Measurements from ENCODE around the gene BTRC.
A peak's percentile ranks its signal among the peaks of the same experiment; 100 is the strongest.

BTRC gene

DNA sequence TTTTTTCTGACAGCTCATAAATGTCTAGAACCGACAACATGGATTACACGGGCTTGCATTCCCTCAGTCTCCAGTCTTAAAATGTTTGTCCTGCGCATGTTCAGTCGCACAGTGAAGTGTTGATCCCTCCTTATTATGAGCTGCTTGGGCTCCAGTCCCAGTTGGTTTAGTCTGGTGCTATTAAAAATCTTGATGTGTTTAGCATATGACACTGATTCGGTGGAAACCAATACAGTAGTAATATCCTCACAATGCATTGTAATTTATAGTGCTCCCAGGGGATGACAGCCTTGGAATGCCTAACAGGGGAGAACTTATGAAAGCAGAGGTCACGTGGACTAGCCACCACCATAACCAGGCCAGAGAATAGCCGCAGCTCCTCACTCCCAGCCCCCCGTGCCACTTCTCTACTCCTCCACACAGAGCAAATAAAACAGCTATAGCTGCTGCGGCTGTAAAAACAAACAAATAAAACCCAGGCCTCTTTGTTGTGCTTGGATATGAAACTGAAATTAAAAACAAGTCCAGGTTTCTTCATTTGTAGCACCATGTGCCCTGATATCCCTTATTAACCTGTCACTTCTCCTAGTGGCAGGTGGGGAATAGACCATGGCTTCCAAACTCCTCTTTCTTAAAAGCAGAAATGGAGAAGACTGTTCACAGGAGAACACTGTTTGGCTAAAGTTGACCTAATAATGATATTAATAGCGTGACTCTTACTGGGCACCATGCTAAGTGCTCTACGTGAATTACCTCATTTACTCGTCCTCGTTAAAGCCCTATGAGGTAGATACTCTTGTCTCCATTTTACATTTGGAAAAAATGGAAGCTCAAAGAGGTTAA lies 241.8 kb downstream of the BTRC start:
- no peak for DNase-seq

DNA sequence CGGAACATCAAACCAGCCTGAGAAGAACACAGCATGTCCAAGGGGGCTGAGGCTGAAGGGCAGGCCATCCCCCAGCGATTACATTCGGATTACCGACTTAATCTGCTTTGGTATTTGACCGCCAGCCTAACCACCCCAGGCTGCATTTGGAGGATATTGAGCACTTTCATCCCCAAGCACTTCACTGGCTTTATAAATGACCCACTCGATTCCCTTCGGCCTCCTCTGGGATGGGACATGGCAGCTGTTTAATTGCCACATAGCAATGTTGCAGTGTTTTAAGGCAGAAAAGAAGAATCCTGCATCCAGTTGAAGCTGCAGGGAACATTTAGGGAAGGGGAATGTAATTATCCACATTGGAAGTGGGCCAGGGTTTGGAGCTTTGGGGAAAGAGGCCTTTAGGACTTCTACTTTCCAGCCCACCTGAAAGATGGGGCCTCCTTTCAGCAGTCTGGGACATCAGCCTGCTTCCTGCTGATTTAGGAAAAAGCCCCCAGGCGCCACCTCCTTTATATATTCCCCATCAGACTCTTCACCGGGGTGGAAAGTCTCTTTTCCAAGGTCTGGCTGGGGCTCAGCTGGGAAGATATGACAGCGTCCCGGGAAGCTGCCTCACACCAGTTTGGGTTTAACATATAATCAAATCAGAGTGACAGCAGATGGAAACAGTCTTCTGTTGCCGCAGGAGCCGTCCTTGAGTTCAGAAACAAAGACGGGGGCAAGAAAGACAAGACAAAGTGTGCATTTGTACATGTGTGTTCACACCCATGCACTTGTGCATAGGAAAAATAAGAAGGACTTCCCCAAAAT lies 243.3 kb downstream of the BTRC start:
- DNase-seq, result no peak

DNA sequence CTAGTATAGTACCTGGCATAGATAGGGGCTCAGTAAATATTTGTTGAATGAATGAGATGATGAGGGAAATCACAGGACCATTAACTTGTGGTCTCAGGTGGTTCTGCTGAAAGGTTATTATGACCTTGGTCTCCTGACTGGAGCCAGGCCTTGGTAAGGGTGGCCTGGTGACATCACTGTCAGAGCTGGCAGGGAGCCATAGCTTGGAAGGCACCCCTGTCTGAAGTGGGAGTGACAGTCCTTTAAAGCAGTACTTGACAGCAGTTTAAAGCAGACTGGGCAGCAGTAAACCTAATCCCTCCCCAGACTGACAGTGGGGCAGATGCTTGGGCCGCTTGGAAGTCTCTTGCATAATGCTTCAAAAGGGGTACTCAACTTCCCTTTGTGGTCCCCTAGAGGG lies 247.6 kb downstream of the BTRC start:
- no peak for DNase-seq

DNA sequence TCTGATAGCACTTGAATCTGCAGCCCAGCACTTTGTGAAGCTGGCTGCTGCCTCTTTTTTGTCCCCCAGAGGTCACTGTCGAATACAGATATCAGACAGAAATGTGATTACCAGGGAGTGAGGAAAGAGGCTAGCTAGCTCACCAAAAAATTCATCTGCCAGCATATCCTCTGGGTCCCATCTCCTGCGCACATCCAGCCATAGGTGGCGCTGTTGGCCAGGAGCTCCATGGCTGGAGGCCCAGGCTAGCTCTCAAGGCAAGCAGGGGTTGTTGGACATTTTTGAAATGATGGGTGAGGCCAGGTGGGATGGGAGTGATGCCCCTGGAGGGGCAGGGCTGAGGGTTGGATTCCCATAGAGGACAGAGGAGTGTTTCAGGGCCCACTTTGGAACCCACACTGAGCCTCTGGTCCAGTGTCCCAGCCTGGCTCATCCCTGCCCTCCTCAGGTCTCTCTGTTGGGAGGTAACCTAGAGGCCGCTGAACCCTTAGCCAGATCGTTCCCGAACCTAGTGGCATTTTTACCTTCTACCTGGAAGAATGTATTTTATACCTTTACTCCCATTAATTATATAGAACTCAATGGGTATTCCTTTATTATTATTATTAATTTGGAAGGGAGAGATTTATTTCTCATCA lies 248.9 kb downstream of the BTRC start:
- DNase-seq, result peak; percentile 44

Measured in activated CD8-positive, alpha-beta memory T cell treated with anti-CD3 and anti-CD28 coated beads, Interleukin-2, amount 50 U/mL, for 4 hours (primary cell).